GM18505 (cell line): ENCODE data around the gene IKZF2.
"Not testable (repeated sequence)": the region's sequence is repeated elsewhere in the genome, so short reads cannot be mapped to it uniquely, and the experiment has no call there.

ENCODE experiments used
- ATAC-seq: cut with Tn5 transposase; IDR thresholded peaks from one replicate; pipeline ENCODE4 v1.9.1; 2021; ENCODE audit not compliant: unreplicated experiment
- POLR2A ChIP-seq: IDR thresholded peaks from 4 replicates; pipeline ENCODE4 v1.6.1; 2011; ENCODE audit warnings: borderline replicate concordance; ENCODE audit not compliant: insufficient read depth, insufficient read length; ENCODE audit errors: extremely low read depth

Gene IKZF2

DNA sequence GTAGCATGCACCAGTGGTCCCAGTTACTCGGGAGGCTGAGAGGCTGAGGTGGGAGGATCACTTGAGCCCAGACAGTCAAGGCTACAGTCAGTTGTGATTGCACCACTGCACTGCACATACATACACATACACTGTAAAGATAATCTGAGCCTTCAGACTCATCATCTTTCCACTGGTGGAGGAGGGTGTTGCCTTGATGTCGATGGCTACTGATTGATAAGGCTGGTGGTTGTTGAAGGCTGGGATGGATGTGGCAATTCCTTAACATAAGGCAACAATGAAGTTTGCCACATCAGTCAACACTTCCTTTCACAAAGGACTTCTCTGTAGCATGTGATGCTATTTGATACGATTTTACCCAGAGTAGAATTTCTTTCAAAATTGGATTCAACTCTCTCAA, 118.8 kb downstream of the IKZF2 start:
- no peak for ATAC-seq
- TF ChIP-seq POLR2A: no peak

- TF ChIP-seq POLR2A: no peak
- ATAC-seq: peak; percentile 57
Measured at GRCh38 chr2:213022987-213023386, 128.4 kb downstream of the IKZF2 start.

GRCh38 chr2:213021971-213022899, 129.2 kb downstream of the IKZF2 start:
- peak; percentile 63 for TF ChIP-seq POLR2A
- ATAC-seq: peak; percentile 79

GRCh38 chr2:213020913-213021312, 130.5 kb downstream of the IKZF2 start:
- not testable (repeated sequence) for ATAC-seq

GRCh38 chr2:213020268-213020667, 131.1 kb downstream of the IKZF2 start:
- no peak for ATAC-seq
- TF ChIP-seq POLR2A: no peak

DNA sequence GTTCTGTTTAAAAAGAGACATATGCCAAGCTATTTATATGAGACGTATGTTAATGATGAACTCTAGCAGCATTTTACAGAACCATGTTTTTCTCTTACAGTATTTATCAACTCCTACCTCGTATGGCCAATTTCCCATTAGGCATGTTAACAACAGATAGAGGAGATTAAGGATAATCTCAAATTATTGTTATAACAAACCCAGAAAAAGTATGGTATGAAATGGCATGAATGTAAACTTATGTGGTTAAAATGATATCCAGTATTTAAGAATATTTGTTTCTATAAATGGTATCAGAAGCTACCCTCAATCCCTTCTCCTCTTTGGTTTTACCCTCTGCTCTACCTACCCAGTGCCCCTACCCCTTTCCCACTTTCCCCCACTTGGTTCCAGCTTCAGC, 132.0 kb downstream of the IKZF2 start:
- ATAC-seq: no peak
- TF ChIP-seq POLR2A: no peak

DNA sequence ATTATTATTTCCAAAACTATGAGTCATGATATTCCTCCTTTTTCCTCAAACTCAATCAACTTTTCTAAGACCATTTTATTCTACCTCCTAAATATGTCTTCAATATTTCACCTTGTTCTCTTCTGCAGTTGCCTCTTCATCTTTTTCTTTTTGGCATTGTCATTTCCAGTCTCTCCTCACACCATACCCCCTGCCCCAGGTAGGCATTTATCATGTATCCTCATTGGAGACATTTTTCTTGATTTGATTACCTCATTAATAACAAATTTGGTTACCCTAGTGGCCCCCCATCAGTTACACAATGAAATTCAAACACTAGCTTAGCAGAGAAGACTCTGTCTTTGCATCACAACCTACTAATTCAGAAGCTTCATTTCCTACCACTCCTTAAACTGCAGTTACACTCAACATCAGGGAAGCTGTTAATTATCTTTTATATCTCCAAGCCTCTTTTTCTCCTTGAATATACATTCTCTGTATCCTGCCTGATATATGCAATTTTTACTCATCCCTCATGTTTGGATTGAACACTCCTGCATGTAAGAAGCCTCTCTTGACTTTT, 133.0 kb downstream of the IKZF2 start:
- no peak for ATAC-seq
- TF ChIP-seq POLR2A: no peak

DNA sequence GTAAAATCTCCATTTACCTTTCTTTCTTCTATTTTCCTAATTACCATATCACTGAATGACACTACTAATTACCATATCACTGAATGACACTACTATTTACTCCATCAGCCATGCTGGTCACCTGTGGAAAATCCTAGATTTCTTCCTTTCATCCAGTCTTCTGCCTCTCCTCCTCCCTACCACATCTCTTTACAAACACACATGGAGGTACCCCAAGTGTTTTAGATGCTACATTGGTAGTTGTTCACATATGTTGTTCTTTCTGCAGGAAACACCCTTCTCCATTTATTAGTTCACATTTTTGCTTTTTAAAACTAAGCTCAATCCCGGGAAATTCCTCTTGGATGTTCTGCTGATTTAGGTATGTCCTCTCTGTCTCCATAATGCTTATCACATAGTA, 134.0 kb downstream of the IKZF2 start:
- no peak for TF ChIP-seq POLR2A
- no peak for ATAC-seq

GRCh38 chr2:213016984-213017351, 134.4 kb downstream of the IKZF2 start:
- peak; percentile 10 for TF ChIP-seq POLR2A
- ATAC-seq: no peak

DNA sequence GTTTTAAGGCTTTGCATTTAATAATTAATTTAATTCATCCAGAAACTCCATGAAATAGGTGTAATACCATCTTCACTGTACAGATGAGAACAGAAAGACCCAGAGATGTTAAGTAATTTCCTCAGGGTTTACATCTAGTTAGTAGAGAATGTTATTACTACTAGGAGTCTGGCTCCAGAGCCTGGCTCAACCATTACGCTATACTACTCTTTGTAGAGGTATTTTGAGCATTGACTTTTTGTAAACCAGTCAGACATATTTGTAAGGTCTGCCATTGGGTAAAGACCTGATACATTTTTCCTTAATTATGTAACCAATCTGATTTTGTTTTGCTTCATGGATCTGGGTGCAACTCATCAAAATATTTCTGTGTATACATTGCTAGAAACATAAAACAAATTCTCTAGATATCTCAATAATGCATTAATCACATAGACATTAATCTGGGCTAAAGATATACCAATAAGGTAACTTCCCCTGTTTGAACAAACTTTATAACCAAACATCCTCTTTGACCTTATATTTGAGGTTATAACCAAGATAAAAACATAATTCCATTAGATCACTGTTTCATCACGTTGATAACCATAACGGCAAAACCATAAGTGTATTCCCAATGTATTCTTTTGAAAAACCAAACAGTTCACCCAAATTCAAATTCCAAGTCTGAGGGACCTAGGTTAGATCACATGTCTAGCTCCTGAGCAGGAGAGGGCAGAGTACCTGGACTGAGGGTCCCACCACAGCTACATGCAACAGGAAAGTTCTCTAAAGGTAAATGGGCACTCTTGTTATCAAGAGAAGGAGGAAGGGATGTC, 135.0 kb downstream of the IKZF2 start:
- peak; percentile 25 for TF ChIP-seq POLR2A
- peak; percentile 31 for ATAC-seq

DNA sequence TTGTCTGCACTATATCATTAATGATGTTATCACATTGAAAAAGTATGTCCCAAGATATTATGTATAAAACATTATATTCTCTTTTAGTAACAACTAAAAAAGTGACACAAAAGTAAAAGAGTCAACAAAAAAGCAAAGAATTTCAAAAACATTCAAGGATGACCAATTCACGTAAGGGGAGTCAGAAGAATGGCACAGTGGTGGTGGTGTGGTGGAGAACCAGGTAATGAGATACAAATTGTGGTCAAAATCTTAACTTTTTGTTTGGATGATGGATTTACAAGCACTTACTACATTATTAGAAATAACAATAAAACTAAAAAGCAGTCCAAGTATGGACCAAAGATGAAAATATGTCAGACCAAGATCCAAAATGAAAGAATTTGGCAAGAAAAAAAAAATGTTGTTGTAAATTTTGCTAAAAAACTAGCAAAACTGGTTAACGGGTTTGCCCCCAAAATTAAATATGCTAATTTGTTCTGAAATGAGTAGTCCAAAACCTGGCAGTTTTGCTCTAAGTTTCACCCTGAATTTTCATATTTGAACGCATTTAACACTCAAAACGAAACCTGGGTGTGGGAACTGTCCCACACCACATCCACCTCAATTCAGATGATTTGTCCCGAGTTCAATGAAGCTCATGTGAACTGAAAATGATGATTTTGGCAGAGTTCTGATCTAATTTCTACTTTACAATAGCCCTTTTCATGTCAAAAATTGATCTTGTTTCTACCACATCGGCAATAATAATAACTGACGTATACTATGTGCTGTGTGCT, 135.8 kb downstream of the IKZF2 start:
- peak; percentile 37 for TF ChIP-seq POLR2A
- ATAC-seq: peak; percentile 72

GRCh38 chr2:213013979-213014378, 137.4 kb downstream of the IKZF2 start:
- ATAC-seq: no peak
- TF ChIP-seq POLR2A: no peak

GRCh38 chr2:213011505-213011904, 139.9 kb downstream of the IKZF2 start:
- no peak for ATAC-seq
- no peak for TF ChIP-seq POLR2A
